ENCODE data around the gene COL4A3. TPM values are rescaled to one million over a fixed set of nuclear protein-coding genes. Genes with fewer than 3 reads are reported as not detected.

Gene COL4A3
- 3.9 TPM for total RNA-seq (ENCODE audit: insufficient read depth, low replicate concordance)

- peak; percentile 13 for DNase-seq (ENCODE audit: low spot score)
Observed at GRCh38 chr2:227163998-227164762, at the start of gene COL4A3, which contains the start of gene COL4A4. TSS of gene COL4A3 (plus strand) at chr2:227164624. CDS start at chr2:227164727, 103 bp downstream. TSS of gene COL4A4 (minus strand) at chr2:227164205. CDS start at chr2:227147483, 16,722 bp downstream.

- DNase-seq (ENCODE audit: low spot score), result no peak
Observed at GRCh38 chr2:227115761-227116160, 48.7 kb upstream of the COL4A3 start.

GRCh38 chr2:227117027-227117426 is 47.4 kb upstream of the COL4A3 start:
- DNase-seq (ENCODE audit: low spot score), result no peak

GRCh38 chr2:227117852-227118251 is 46.6 kb upstream of the COL4A3 start:
- no peak for DNase-seq (ENCODE audit: low spot score)

- no peak for DNase-seq (ENCODE audit: low spot score)
Observed at GRCh38 chr2:227118353-227118752, 46.1 kb upstream of the COL4A3 start.

- DNase-seq (ENCODE audit: low spot score), result no peak
Observed at GRCh38 chr2:227123697-227124096, 40.7 kb upstream of the COL4A3 start.

GRCh38 chr2:227124811-227125210 is 39.6 kb upstream of the COL4A3 start:
- no peak for DNase-seq (ENCODE audit: low spot score)

- DNase-seq (ENCODE audit: low spot score), result no peak
Observed at GRCh38 chr2:227125506-227125905, 38.9 kb upstream of the COL4A3 start.

- peak; percentile 65 for DNase-seq (ENCODE audit: low spot score)
Observed at GRCh38 chr2:227127201-227127600, 37.2 kb upstream of the COL4A3 start.

GRCh38 chr2:227130636-227131035 is 33.8 kb upstream of the COL4A3 start:
- DNase-seq (ENCODE audit: low spot score), result no peak

GRCh38 chr2:227132986-227133385 is 31.4 kb upstream of the COL4A3 start:
- DNase-seq (ENCODE audit: low spot score), result no peak

GRCh38 chr2:227134591-227134990 is 29.8 kb upstream of the COL4A3 start:
- no peak for DNase-seq (ENCODE audit: low spot score)

- DNase-seq (ENCODE audit: low spot score), result no peak
Observed at GRCh38 chr2:227141301-227141700, 23.1 kb upstream of the COL4A3 start.

- no peak for DNase-seq (ENCODE audit: low spot score)
Observed at GRCh38 chr2:227143895-227144294, 20.5 kb upstream of the COL4A3 start.

- DNase-seq (ENCODE audit: low spot score), result no peak
Observed at GRCh38 chr2:227146456-227146855, 18.0 kb upstream of the COL4A3 start.

GRCh38 chr2:227147023-227147422 is 17.4 kb upstream of the COL4A3 start:
- no peak for DNase-seq (ENCODE audit: low spot score)

GRCh38 chr2:227148106-227148505 is 16.3 kb upstream of the COL4A3 start:
- DNase-seq (ENCODE audit: low spot score), result no peak

- DNase-seq (ENCODE audit: low spot score), result no peak
Observed at GRCh38 chr2:227150222-227150936, 14.0 kb upstream of the COL4A3 start.

GRCh38 chr2:227152093-227152766 is 12.2 kb upstream of the COL4A3 start:
- DNase-seq (ENCODE audit: low spot score), result no peak

- DNase-seq (ENCODE audit: low spot score), result no peak
Observed at GRCh38 chr2:227153307-227153706, 11.1 kb upstream of the COL4A3 start.

- no peak for DNase-seq (ENCODE audit: low spot score)
Observed at GRCh38 chr2:227153758-227154486, 10.5 kb upstream of the COL4A3 start.
